Ascending aorta (tissue), 2 donors: Measurements from ENCODE around the gene CLIP1. TPM values are rescaled to one million over a fixed set of nuclear protein-coding genes. Genes with fewer than 3 reads are reported as not detected.

Experiments used
- DNase-seq, 2 donors: peaks; one replicate each; pipeline ENCODE4 v3.0.0-alpha.2; 2019; ENCODE audit warnings: low spot score in 2 of 2
- H3K27ac ChIP-seq, 2 donors: fragments of 200-600 bp; sonication (generic); one replicate each; pipeline ENCODE4 v1.5.1; 2016 to 2017; ENCODE audit warnings: mild to moderate bottlenecking in 1 of 2
- H3K27me3 ChIP-seq: fragments of 200-600 bp; sonication (generic); one replicate; pipeline ENCODE4 v1.5.1; 2017
- H3K36me3 ChIP-seq, 2 donors: fragments of 200-600 bp; sonication (generic); one replicate each; pipeline ENCODE4 v1.5.1; 2016
- H3K4me1 ChIP-seq, 2 donors: fragments of 200-600 bp; sonication (generic); one replicate each; pipeline ENCODE4 v1.5.1; 2016 to 2017; ENCODE audit warnings: mild to moderate bottlenecking in 1 of 2
- H3K4me3 ChIP-seq, 2 donors: fragments of 200-600 bp; sonication (generic); one replicate each; pipeline ENCODE4 v1.5.1; 2016 to 2017; ENCODE audit warnings: mild to moderate bottlenecking in 1 of 2
- H3K9me3 ChIP-seq, 2 donors: fragments of 200-600 bp; sonication (generic); one replicate each; pipeline ENCODE4 v1.5.1; 2016
- CTCF ChIP-seq, 3 experiments: fragments of 200-600 bp in 2 of 3; fragments of 450-650 bp in 1 of 3; sonication (generic) in 2 of 3; IDR thresholded peaks; one replicate each; pipeline ENCODE4 v1.5.1; 2016 to 2019; ENCODE audit warnings: antibody characterized with exemption in 3 of 3, mild to moderate bottlenecking in 1 of 3, moderate library complexity in 1 of 3
- intact Hi-C: fragments of 100-400 bp; cut with DNase I; formaldehyde crosslinking; loops from one replicate; pipeline ENCODE4 v1.15.1; 2023
- total RNA-seq: library from RNA; depleted of rRNA; stranded (reverse); fragments of >200 nt; gene quantifications from one replicate; pipeline ENCODE4 v1.1.0, GENCODE V29; 2016

The CLIP1 gene
- total RNA-seq, 1 donor from 2014 or later, result 44.7 TPM

DNA sequence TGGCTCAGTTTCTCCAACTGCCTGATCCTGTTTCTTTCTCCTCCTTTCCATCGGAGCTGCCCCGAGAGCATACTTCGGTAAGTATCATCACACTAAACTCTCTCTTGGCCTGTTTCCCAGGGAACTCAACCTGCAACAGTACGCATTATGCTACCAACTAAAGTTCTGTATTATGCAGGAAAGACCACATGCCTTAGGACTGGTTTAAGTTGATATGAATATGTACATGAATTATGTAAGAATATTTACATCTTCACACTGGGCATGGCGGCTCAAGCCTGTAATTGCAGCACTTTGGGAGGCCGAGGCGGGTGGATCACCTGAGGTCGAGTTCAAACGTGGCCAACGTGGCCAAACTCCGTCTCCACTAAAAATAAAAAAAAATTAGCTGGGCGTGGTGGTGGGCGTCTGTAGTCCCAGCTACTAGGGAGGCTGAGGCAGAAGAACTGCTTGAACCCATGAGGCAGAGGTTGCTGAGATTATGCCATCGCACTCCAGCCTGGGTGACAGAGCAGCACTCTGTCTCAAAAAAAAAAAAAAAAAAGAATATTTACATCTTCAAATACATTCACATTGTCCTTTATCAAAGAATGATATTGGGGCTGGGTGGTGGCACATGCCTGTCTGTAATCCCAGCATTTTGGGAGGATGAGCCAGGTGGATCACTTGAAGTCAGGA, 124.3 kb downstream of the CLIP1 start:
- Histone ChIP-seq H3K4me3 (no peak overlapping the region), H3K36me3 (peaks cover 34 to 67% of the 10 kb centered on the region in 2 donors), H3K27ac (no peak overlapping the region), H3K27me3 (no peaks in the 10 kb centered on the region), H3K9me3 (no peaks in the 10 kb centered on the region), H3K4me1 (no peaks in the 10 kb centered on the region)
- intact Hi-C loops, result no loop called here
- TF ChIP-seq CTCF (IDR thresholded peaks at IDR 0.05), result no peak
- DNase-seq, result no peak

DNA sequence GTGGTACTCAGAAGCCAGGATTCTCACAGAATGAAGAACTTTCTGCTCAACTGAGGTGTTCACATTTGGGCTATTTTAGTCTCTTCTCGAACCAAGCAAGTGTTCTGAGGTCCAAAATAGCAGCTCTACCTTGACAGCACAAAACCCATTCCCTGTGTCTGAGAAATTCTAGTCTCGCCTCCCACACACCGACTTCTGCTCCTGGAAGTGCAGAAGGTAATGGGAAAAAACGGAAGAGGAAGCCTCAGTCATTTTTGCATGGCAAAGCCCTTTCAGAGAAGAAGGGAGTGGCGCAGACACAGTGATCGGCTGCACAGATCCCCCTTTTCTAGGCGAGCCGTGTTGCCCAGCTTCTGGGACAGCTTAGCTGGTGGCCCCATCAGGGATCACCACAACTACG, 125.0 kb downstream of the CLIP1 start:
- H3K27me3 ChIP-seq, result no peaks in the 10 kb centered on the region
- no peak overlapping the region for H3K4me3 ChIP-seq
- DNase-seq, result no peak
- H3K9me3 ChIP-seq, result no peaks in the 10 kb centered on the region
- TF ChIP-seq CTCF (IDR thresholded peaks at IDR 0.05), result no peak
- peaks cover 33 to 65% of the 10 kb centered on the region in 2 donors for H3K36me3 ChIP-seq
- H3K27ac ChIP-seq, result no peak overlapping the region
- intact Hi-C loops, result no loop called here
- H3K4me1 ChIP-seq, result no peaks in the 10 kb centered on the region

- no peak for DNase-seq
- Histone ChIP-seq H3K36me3 (peaks cover 29 to 70% of the 10 kb centered on the region in 2 donors), H3K4me3 (no peak overlapping the region), H3K27me3 (no peaks in the 10 kb centered on the region), H3K4me1 (no peaks in the 10 kb centered on the region), H3K9me3 (no peaks in the 10 kb centered on the region), H3K27ac (no peak overlapping the region)
- TF ChIP-seq CTCF (IDR thresholded peaks at IDR 0.05), result no peak
- intact Hi-C loops, result no loop called here
Observed at GRCh38 chr12:122295877-122296276, 126.6 kb downstream of the CLIP1 start.

- Histone ChIP-seq H3K36me3 (peaks cover 31 to 54% of the 10 kb centered on the region in 2 donors), H3K4me3 (no peak overlapping the region), H3K4me1 (no peaks in the 10 kb centered on the region), H3K27me3 (no peaks in the 10 kb centered on the region), H3K9me3 (no peaks in the 10 kb centered on the region), H3K27ac (no peak overlapping the region)
- no peak for DNase-seq
- intact Hi-C loops, result no loop called here
- no peak for TF ChIP-seq CTCF (IDR thresholded peaks at IDR 0.05)
Observed at GRCh38 chr12:122293081-122293480, 129.4 kb downstream of the CLIP1 start.

DNA sequence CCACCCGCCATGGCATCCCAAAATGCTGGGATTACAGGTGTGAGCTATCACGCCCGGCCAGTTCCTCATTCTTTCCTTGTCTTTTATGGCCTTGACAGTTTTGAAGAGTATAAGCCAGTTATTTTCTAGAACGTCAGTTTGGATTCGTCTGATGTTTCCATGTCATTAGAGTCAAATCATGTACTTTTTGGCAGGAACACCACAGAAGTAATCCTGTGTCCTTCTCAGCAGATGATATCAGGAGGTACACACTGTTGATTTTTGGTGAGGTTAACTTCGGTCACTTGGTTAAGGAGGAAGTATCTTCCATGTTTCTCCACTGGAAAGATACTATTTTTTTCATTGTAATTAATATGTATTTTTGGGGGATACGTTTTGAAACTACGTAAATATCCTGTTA, 131.0 kb downstream of the CLIP1 start:
- Histone ChIP-seq H3K27me3 (no peaks in the 10 kb centered on the region), H3K4me1 (no peaks in the 10 kb centered on the region), H3K27ac (no peak overlapping the region), H3K9me3 (no peaks in the 10 kb centered on the region), H3K36me3 (peaks cover 40 to 49% of the 10 kb centered on the region in 2 donors), H3K4me3 (no peak overlapping the region)
- TF ChIP-seq CTCF (IDR thresholded peaks at IDR 0.05), result no peak
- intact Hi-C loops, result no loop called here
- DNase-seq, result no peak

- Histone ChIP-seq H3K27ac (no peak overlapping the region), H3K36me3 (peaks cover 32 to 33% of the 10 kb centered on the region in 2 donors), H3K4me3 (no peak overlapping the region), H3K4me1 (no peaks in the 10 kb centered on the region), H3K27me3 (no peaks in the 10 kb centered on the region), H3K9me3 (no peaks in the 10 kb centered on the region)
- TF ChIP-seq CTCF (IDR thresholded peaks at IDR 0.05), result no peak
- intact Hi-C loops, result no loop called here
- DNase-seq, result no peak
Observed at GRCh38 chr12:122283680-122284079, 138.8 kb downstream of the CLIP1 start.
